Spleen (tissue), 11 donors: ENCODE data around the gene PCTP. TPM values are rescaled to one million over a fixed set of nuclear protein-coding genes. Genes with fewer than 3 reads are reported as not detected.

Experiments used
- DNase-seq: peaks from one replicate; pipeline ENCODE4 v3.0.0-alpha.2; 2020
- H3K27ac ChIP-seq, 8 donors: fragments of 200-600 bp; sonication (generic) in 7 of 8; 1 replicate in 4 of 8; 2 replicates in 4 of 8; pipeline versions ENCODE4 v1.5.0 to v1.8.0; 2016 to 2021; ENCODE audit warnings: inconsistent platforms in 4 of 8, mild to moderate bottlenecking in 4 of 8, moderate library complexity in 1 of 8
- H3K27me3 ChIP-seq, 7 donors: fragments of 200-600 bp; sonication (generic) in 6 of 7; replicated peaks in 1 of 7; 1 replicate in 4 of 7; 2 replicates in 3 of 7; pipeline versions ENCODE4 v1.5.0 to v1.8.0; 2016 to 2021; ENCODE audit warnings: inconsistent platforms in 3 of 7, mild to moderate bottlenecking in 1 of 7
- H3K36me3 ChIP-seq, 6 donors: fragments of 200-600 bp; sonication (generic) in 5 of 6; 1 replicate in 4 of 6; 2 replicates in 2 of 6; pipeline versions ENCODE4 v1.5.0 to v1.8.0; 2016 to 2021; ENCODE audit warnings: inconsistent platforms in 2 of 6
- H3K4me1 ChIP-seq, 6 donors: fragments of 200-600 bp; sonication (generic) in 5 of 6; 1 replicate in 3 of 6; 2 replicates in 3 of 6; pipeline versions ENCODE4 v1.5.0 to v1.8.0; 2016 to 2021; ENCODE audit warnings: inconsistent platforms in 3 of 6
- H3K4me3 ChIP-seq, 8 donors: fragments of 200-600 bp; sonication (generic) in 7 of 8; 1 replicate in 4 of 8; 2 replicates in 4 of 8; pipeline versions ENCODE4 v1.5.0 to v1.8.0; 2016 to 2021; ENCODE audit warnings: inconsistent platforms in 4 of 8, mild to moderate bottlenecking in 4 of 8, moderate library complexity in 2 of 8
- H3K9me3 ChIP-seq, 8 donors: fragments of 200-600 bp; sonication (generic) in 7 of 8; 1 replicate in 4 of 8; 2 replicates in 4 of 8; pipeline versions ENCODE4 v1.5.0 to v1.8.0; 2016 to 2021; ENCODE audit warnings: inconsistent platforms in 4 of 8
- POLR2A ChIP-seq, 3 donors: fragments of 450-650 bp; IDR thresholded peaks; one replicate each; pipeline ENCODE4 v1.5.1; 2017; ENCODE audit warnings: antibody characterized with exemption in 3 of 3, mild to moderate bottlenecking in 1 of 3
- POLR2AphosphoS5 ChIP-seq, 3 donors: sonication (generic); formaldehyde crosslinking; IDR thresholded peaks; one replicate each; pipeline ENCODE4 v1.5.1; 2017; ENCODE audit warnings: antibody characterized with exemption in 3 of 3
- WGBS, 5 donors: extraction: QIAGEN DNeasy Blood & Tissue Kit in 3 of 5; methylation state at CpG; one replicate each; pipeline versions ENCODE4 v1.1.5 to v1.1.7; 2013 to 2018; 5-methylcytosine and 5-hydroxymethylcytosine counted together
- intact Hi-C: fragments of 100-400 bp; cut with DNase I; formaldehyde crosslinking; loops from one replicate; pipeline ENCODE4 v1.15.0; 2023; ENCODE audit warnings: low total_unique reads
- polyA plus RNA-seq, 3 donors: library from polyadenylated mRNA; stranded (reverse); fragments of 200-250 nt; gene quantifications; one replicate each; pipeline ENCODE4 v1.2.1, GENCODE V29; 2013
- total RNA-seq, 7 donors: library from RNA; depleted of rRNA in 3 of 7; stranded (reverse); fragments of >200 nt in 3 of 7; fragmentation: NEBNext Ultra II Directional in 4 of 7; extraction: Animal tissue kit (Norgen Biotek cat#: 25700) in 4 of 7; gene quantifications; one replicate each; pipeline versions ENCODE4 v1.1.0 to v1.2.1, GENCODE V29; 2016 to 2021
- TF ChIP-seq, protein P1 (sequence below), 11 experiments: fragments of 200-600 bp in 7 of 11; fragments of 450-650 bp in 4 of 11; sonication (generic) in 4 of 11; IDR thresholded peaks in 8 of 11; conservative IDR thresholded peaks in 3 of 11; 1 replicate in 7 of 11; 2 replicates in 4 of 11; pipeline versions ENCODE4 v1.4.0 to v1.8.0; 2016 to 2021; ENCODE audit warnings: antibody characterized with exemption in 11 of 11, inconsistent platforms in 4 of 11, mild to moderate bottlenecking in 1 of 11
- donor health status: healthy with polysubstance abuse.
- donor health status: DM: no; HTN: no; CAD: no; lungs with moderate emphysema.
- donor health status: DM: no; HTN: no; CAD: no.
- donor health status: Bipolar disorder and iron deficiency.
- donor health status: healthy.
- donor health status: DM: no; HTN: no; CAD: no.
- donor health status: DM: yes; HTN: yes; CAD: no.

Gene PCTP
- total and polyA plus RNA-seq, 10 donors = 9.3 to 23.5 (median 18.5) TPM

DNA sequence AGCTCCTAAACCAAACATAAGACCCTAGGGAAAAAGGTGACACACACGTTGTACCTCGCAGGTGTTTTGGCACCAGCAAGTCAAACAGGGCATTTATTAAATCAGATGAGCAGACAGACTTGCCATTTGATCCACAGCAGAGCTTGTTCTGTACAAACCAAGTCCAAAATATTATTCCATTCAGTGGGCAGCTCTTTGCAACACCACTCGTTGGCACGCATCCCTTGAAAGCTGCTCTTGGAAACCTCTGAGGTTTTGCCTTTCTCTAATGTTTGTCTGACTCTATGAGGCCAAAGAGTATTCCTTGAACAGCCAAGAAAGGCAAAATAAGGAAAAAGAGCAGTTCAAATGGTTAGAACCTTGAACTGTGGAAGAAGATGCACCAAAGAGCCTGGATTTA is 40.9 kb upstream of the PCTP start:
- H3K27me3 ChIP-seq = no peaks in the 10 kb centered on the region
- H3K9me3 ChIP-seq = no peaks in the 10 kb centered on the region
- no peaks in the 10 kb centered on the region for H3K36me3 ChIP-seq
- no peak overlapping the region for H3K27ac ChIP-seq
- TF ChIP-seq, protein P1, sequence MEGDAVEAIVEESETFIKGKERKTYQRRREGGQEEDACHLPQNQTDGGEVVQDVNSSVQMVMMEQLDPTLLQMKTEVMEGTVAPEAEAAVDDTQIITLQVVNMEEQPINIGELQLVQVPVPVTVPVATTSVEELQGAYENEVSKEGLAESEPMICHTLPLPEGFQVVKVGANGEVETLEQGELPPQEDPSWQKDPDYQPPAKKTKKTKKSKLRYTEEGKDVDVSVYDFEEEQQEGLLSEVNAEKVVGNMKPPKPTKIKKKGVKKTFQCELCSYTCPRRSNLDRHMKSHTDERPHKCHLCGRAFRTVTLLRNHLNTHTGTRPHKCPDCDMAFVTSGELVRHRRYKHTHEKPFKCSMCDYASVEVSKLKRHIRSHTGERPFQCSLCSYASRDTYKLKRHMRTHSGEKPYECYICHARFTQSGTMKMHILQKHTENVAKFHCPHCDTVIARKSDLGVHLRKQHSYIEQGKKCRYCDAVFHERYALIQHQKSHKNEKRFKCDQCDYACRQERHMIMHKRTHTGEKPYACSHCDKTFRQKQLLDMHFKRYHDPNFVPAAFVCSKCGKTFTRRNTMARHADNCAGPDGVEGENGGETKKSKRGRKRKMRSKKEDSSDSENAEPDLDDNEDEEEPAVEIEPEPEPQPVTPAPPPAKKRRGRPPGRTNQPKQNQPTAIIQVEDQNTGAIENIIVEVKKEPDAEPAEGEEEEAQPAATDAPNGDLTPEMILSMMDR (IDR thresholded peaks at IDR 0.05 in 8 of 11, conservative IDR thresholded peaks at IDR 0.05 in 3 of 11) = no peak
- WGBS, 5 donors = 89 to 95% (median 91%) methylated on average over 4 of the region's 4 CpGs
- intact Hi-C loops = no loop called here
- no peak for DNase-seq
- H3K4me3 ChIP-seq = no peak overlapping the region
- peaks cover 0 to 26% (median 3%) of the 10 kb centered on the region in 6 donors for H3K4me1 ChIP-seq

DNA sequence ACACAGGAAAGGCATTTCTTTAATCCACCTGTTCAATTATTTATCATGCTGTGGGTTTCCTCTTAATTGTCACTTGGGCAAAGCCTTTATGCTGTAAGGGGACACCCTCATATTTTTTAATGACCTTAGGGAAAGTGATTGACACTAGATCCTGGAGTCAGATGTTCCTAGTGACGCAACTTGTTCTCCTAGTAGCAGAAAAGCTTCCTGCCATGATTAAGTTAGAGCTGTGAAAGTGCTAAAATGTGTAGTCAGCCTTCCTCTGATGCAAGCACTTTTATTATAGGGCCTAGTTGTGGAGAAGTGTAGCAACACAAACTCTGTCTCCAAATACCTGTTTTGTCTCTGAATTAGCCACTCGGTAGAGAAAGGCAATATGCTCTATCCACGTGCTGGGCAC is 40.4 kb upstream of the PCTP start:
- peaks cover 0 to 26% (median 3%) of the 10 kb centered on the region in 6 donors for H3K4me1 ChIP-seq
- no peak for DNase-seq
- no peaks in the 10 kb centered on the region for H3K27me3 ChIP-seq
- no peak overlapping the region for H3K4me3 ChIP-seq
- no peaks in the 10 kb centered on the region for H3K9me3 ChIP-seq
- TF ChIP-seq POLR2AphosphoS5 (IDR thresholded peaks at IDR 0.05) = no peak
- no peak for TF ChIP-seq POLR2A (IDR thresholded peaks at IDR 0.05)
- WGBS, 5 donors = 48 to 80% (median 55%) methylated on average over 3 of the region's 3 CpGs
- peak overlapping the region in 1 of 8 donors; percentile 22 for H3K27ac ChIP-seq
- intact Hi-C loops = no loop called here
- no peaks in the 10 kb centered on the region for H3K36me3 ChIP-seq

DNA sequence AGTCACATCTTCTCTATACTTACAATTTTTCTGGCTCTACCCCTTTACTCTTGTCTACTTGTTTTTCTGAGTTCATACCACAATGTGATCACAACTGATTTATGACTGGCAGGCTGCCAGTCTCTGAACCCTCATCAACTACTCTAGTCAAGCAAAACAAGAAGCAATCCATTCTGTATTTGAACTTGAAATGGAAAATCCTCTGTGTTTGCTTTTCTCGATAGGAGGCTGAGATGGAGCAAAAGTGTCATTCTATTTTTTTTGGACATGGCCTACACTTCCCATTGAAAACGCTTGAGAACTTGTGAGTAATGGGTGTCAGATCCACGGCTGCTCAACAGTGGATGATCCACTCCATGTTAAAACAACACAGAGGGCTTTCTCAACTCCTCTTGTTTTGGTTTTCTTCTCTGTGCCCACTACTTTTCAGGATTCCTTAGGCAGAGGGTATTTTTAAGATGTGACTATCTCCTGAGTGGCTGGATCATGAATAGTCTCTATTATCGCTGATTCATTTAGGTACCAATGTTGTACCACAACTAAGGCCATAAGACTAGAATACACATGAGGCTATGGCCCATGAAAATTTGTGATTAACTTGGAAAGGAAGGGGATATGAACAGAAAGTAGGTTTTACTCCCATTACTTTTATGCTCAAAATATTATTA is 39.9 kb upstream of the PCTP start:
- Histone ChIP-seq H3K9me3 (no peaks in the 10 kb centered on the region), H3K27ac (peak overlapping the region in 2 of 8 donors; percentile 6 to 22), H3K4me3 (no peak overlapping the region), H3K4me1 (peaks cover 0 to 26% (median 3%) of the 10 kb centered on the region in 6 donors), H3K36me3 (no peaks in the 10 kb centered on the region), H3K27me3 (no peaks in the 10 kb centered on the region)
- DNase-seq = no peak
- TF ChIP-seq, protein P1 (IDR thresholded peaks at IDR 0.05 in 8 of 11, conservative IDR thresholded peaks at IDR 0.05 in 3 of 11) = no peak
- TF ChIP-seq POLR2A (IDR thresholded peaks at IDR 0.05) = no peak
- TF ChIP-seq POLR2AphosphoS5 (IDR thresholded peaks at IDR 0.05) = no peak
- WGBS, 5 donors = 65 to 81% (median 72%) methylated on average over 4 of the region's 4 CpGs
- intact Hi-C loops = no loop called here

DNA sequence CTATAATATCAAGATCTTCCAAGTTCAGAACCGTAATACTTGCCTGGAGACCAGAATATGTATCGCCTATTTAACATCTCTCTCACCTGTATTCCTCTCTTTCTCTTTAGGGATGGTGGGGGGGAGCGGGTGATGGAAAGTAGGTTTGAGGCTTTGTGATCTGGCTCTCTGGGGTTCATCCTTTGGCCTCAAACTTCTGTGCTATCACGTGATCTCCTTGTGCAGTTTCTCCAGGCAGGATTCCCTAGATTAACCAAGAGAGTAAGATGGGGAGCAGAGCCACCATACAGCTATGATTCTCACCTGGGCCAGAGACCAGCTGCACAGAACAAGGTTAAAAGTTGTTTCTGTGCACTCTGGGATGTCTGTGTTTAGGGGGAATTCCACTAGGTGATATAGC is 33.4 kb upstream of the PCTP start:
- TF ChIP-seq, protein P1 (IDR thresholded peaks at IDR 0.05 in 8 of 11, conservative IDR thresholded peaks at IDR 0.05 in 3 of 11) = no peak
- no peak for TF ChIP-seq POLR2AphosphoS5 (IDR thresholded peaks at IDR 0.05)
- no peak for TF ChIP-seq POLR2A (IDR thresholded peaks at IDR 0.05)
- peaks cover 0 to 12% (median 0%) of the 10 kb centered on the region in 7 donors for H3K27me3 ChIP-seq
- H3K4me1 ChIP-seq = peaks cover 0 to 6% (median 0%) of the 10 kb centered on the region in 6 donors
- no peak overlapping the region for H3K27ac ChIP-seq
- DNase-seq = no peak
- H3K4me3 ChIP-seq = no peak overlapping the region
- no peaks in the 10 kb centered on the region for H3K36me3 ChIP-seq
- WGBS, 5 donors = 84 to 95% (median 92%) methylated on average over 4 of the region's 4 CpGs
- no peaks in the 10 kb centered on the region for H3K9me3 ChIP-seq
- intact Hi-C loops = loop anchor here (5.0 kb wide), 1 partner anchor 190 kb away; no protein-coding TSS in a partner anchor
